ENCODE measurements around the gene TBC1D8. TPM values are rescaled to one million over a fixed set of nuclear protein-coding genes. Genes with fewer than 3 reads are reported as not detected.

TBC1D8 gene
- 13.6 and 15.8 TPM in 2 replicates for total RNA-seq

DNA sequence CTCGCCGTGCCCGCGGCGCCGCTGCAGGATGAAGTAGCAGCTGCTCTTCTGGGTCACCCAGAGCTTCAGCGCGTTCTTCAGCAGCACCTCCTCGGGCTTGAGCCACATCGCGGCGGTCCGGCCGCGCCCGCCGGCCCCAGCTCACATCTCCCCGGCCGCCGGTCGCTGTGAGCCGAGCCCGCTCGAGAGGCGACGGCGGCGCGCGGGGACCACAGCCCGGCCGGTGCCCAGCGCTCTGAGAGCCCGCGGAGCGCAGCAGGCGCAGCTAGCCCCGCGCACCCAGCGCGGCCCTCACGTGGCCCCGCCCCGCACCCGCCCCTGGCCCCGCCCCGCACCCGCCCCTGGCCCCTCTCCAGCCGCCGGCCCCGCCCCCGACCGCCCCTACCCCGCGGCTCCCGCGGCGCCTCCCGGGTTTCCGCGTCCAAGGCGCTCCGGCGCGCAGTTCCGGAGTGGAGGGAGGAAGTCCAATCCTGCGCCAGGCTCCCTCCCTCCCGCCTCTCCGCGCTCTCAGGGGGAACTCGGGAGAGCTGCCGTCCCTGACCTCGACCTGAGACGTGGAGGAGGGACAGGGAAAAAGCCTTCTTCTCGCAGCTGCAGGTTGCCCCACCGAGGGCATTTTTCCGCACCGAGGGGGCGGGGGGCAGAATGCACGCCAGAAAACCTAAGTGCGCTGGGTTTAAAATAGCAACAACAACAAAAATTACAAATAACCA is at the start of gene TBC1D8:
Gene TBC1D8, minus strand, starts transcription at position 237 of the 713 bp plus-strand sequence. Its CDS starts 129 bp downstream, at position 108.

GRCh38 chr2:101001691-101002561 is 149.3 kb downstream of the TBC1D8 start, which contains the start of gene RPL31:
RPL31 (plus strand) TSS chr2:101002289; CDS start chr2:101002702, 413 bp downstream.

Small RNAs within 50 kb of the gene (small RNA-seq; reads per million reads assigned to genes)
- not detected for gene BBIP1P1

Other genes with a start within 250 kb of the TBC1D8 start
- gene RPL31, start 149.1 kb downstream of the TBC1D8 start, total RNA-seq, result 992 and 1,315 TPM in 2 replicates
- gene CNOT11, start 101.5 kb upstream of the TBC1D8 start, total RNA-seq, result 43.3 and 45.1 TPM in 2 replicates
- gene RNF149, start 157.3 kb upstream of the TBC1D8 start, total RNA-seq, result 75.8 and 77.4 TPM in 2 replicates
- under 0.01 and 0.22 TPM in 2 replicates for gene CREG2, start 236.1 kb upstream of the TBC1D8 start, total RNA-seq